Measurements from ENCODE around the gene RNF225.
"Not testable (repeated sequence)": the region's sequence is repeated elsewhere in the genome, so short reads cannot be mapped to it uniquely, and the experiment has no call there.

Gene RNF225

DNA sequence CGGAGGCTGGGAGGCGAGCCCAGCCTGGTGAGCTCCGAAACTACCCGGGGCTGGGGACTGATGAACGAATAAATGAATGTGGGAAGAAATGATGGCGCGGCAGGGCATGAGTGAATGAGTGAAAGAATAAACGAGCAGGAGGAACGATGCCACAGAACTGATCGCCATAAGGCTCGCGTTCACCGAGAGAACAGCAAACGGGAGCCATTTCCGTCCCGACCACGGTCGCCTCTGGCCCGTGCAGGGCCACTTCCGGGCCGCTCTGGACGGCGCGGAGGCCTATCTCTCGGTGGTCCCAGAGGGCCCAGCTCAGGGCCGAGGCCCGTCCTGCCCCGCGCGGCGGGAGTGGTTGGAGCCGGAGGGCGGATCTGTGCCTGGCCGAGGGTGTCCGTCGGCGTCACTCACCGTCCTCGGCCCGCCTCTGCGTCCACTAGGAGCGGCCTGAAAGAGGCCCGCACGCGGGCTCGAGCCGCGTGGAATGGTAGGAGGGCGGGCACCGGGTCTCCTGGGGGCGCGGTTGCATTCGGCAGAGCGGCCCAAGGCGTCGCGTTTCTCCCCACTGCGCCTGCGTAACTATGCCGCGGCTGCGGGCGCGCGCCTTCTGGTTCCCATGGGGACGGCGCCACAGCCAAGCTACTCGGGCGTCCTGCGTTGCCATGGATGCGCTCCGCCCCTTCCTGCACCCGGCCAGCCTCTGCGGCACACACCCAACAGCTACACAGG, 33.0 kb upstream of the RNF225 start, which contains the start of gene ZNF497:
Gene ZNF497, minus strand, starts transcription at position 480 of the 723 bp plus-strand sequence. CDS start 5,116 bp downstream, outside the sequence.
- DNase-seq = peak; percentile 95

DNA sequence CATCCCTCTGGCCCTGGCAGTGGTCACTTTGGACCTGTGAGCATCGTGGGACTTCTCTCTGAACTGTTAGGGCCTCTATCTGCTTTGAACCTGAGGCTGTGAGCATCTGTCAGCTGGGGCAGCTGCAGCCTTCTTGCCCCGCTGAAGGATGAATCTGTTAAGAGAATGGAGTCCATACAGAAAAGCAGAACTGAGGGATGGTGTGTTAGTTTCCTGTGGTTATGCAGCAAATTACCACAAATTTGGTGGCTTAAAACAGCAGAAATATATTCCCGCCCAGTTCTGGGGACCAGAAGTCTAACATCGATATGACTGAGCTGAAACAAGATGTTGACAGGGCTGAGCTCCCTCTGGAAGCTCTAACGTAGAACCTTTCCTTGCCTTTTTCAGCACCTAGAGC, 31.3 kb upstream of the RNF225 start:
- DNase-seq = no peak

DNA sequence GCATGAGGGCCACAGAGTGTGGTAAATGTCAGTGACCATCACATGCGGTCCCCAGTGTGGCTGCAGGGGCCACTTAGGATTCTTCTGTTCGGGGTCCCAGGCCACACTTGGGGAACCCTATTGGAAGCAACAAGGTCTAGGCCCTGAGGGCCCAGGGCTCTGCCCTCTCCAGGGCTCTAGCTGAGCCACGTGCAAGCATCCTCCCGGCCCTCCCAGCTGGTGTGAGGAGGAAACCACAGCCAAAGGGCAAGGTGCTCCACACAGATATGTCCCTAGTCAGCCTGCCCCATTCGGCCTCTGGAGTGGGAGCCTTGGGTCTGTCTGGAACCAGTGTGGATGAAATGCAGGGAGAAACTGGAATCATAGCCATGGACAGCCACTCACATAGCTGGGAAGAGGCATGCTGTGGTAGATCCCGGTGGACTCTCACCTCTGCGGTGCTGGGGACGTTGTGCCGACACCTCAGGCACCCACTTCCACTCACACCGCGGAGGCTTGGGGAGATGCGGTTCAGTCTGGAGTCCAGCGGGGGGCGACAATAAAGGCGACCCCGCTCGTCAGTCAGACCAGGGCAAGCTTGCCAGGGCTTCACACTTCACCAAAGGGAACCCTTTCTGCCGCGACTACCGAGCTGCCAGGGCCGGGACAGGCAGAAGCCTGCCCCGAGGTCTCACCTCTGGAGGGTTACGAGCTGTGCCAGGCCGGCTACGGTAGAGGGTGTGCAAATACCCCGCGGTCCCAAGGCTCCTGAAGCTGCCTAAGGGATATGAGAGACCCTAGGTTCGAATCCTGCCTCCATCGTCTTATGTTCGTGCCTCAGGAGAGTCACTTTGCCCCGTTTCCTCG, 28.6 kb upstream of the RNF225 start:
- DNase-seq = no peak

DNA sequence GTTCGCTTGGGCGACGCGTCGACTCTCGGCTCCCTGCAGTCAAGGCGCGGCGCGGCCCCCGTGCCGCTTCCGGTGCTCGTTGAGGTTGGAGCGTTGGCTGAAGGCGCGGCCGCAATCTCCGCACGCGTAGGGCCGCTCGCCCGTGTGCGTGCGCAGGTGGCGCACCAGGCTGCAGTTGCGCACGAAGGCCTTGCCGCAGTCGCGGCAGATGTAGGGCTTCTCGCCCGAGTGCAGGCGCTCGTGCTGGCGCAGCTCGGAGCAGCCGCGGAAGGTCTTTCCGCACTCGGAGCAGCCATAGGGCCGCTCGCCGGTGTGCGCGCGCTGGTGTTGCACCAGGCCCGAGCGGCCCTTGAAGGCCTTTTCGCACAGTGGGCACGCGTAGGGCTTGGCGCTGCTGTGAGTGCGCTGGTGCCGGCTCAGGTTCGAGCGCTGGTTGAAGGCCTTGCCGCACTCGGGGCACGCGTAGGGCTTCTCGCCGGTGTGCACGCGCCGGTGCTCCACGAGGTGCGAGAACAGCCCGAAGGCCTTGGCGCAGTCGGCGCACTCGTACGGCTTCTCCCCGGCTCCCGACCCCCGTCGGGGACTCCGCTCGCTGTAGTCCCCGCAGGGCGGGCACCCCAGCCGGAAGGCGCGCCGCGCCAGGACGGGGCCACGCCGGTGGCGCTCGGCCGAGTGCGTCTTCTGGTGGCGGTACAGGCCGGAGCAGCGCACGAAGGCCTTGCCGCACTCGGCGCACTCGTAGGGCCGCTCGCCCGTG, 27.6 kb upstream of the RNF225 start:
- no peak for DNase-seq

DNA sequence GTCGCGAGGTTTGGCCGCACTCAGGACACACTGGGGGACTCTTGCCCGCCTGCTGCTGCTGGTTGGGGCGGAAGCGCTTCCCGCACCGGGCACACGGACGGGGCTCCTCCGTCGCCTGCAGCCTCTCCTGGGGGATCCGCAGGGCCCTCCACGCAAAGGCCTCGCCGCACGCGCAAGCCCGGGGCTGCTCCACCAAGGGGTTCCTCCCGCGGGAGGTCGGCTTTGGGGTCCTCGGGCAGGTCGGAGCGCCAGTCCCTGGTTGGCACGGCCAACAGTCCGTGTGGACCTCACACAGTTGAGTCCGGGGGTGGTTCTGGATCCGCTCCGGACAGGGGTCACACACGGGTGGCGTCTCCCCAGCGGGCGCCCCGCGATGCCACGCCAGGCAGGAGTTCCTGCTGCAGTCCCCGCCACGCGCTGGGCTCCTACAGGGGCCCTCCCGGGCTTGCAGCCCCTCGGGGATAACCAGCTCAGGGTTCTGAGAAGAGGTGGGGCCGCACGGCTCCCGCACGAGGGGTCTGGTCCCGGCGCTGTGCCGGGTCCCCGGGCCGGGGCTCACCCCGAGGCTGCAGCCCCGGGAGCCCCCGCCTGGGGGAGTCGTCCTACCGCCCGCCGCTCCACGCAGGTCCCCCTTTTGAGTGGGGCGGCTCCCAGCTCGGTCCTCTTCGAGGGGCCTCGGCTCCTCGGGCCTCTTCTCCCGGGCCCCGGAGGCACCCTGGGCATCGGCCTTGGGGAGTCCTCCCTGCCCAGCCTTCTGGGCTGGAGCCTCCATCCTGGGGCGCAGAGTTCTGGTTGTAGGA, 26.7 kb upstream of the RNF225 start:
- DNase-seq = no peak

DNA sequence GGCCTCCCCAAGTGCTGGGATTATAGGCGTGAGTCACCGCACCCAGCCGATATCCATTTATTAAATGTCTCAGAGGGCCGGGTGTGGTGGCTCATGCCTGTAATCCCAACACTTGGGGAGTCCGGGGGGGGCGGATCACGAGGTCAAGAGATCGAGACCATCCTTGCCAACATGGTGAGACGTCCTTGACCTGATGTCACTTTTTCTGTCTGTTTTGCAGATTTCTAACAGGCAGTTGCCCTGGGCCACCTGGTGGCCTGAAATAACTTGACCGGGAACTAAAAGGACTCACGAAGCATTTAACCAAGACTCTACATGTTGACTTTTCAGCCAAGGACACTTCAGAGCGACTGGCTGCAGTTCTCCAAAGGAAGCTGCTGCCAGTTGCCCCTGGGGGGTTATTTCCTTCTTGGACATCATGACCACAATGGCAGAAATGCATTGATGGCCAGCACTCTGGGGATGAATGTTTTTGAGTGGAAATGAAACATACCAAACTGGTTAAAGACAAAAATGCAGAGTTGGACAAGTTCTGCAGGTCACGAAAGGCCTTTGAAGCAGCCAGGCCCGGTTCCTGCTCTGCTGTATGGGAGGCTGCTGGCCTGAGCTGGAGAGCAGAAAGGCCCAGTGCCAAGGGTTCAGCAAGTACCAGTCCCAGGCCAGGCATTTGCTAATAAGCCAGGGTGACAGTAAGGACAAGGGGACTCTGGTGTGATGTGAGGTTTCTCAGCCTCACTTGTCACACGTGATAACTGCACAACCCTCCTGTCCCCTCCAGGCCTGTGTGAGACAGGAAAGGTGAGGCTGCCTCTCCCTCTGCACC, 22.9 kb upstream of the RNF225 start:
- no peak for DNase-seq

DNA sequence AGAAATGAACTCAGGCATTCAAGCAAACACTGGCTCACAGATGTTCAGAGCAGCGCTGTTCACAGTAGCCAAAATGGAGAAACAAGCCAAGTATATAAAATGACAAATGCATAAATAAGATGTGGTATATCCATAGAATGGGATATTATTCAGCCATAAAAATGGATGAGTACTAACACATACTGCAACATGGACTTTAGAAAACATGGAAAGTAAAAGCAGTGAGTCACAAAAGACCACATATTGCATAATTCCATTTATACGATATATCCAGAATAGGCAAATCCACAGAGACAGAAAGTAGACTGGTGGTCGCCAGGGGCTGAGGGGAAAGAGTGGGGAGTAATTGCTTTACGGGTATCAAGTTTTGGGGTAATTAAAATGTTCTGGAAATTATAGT, 21.3 kb upstream of the RNF225 start:
- DNase-seq = no peak

DNA sequence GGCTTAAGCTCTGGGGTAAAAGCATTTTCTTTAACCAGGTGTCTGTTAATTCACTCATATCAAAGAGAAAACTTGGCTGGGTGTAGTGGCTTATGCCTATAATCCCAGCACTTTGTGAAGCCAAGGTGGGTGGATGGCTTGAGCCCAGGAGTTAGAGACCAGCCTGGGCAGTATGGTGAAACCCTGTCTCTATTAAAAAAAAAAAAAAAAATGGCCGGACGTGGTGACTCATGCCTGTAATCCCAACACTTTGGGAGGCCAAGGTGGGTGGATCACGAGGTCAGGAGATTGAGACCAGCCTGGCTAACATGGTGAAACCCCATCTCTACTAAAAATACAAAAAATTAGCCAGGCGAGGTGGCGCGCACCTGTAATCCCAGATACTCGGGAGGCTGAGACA, 18.7 kb upstream of the RNF225 start:
- DNase-seq = not testable (repeated sequence)

DNA sequence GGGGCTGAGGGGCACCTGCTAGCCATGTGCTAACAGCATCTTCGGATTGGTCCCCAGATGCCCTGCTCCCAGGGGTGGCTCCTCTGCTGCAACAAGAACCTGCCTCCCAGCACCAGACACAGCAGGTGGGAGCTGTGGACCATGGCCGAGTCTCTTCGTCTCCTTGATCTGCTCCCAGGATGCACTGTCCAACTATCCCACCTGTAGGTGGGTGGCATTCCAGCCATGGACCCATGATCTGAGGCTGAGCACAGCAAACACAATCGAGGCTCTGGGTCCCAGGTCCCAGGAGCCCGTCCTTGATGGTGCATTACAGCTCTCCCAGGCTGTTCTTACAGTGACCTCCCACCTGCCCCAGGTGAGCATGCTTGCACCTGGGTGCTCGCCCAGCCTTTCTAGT, 16.2 kb upstream of the RNF225 start:
- DNase-seq = no peak

DNA sequence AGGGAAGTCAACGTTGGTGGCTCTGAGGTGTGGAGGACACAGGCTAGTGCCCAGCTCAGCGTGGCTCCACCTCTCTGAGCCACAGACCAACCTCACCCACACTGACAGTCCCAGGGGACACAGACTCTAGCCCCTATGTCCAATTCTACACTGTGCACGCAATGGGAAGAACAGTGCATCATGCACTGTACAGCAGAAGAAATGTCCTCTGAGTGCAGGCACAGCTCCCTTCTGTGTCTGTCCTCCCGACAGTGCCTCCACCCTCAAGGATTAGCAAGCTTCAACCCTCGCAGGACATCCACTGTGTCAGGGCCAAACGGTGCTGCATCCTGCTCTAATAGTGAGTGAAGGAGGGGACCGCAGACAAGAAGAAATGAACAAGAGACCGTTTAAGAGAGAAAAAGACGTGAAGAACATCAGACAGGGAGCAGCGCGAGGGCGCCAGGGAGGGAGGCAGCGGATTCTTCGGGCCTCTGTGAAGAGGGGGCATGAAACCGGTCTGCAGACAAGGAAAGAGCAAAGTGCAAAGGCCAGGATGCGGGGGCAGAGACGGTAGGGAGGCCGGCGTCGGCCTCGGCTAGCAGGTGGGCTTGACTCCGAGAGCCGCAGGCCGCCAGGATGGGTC, 15.3 kb upstream of the RNF225 start:
- no peak for DNase-seq

DNA sequence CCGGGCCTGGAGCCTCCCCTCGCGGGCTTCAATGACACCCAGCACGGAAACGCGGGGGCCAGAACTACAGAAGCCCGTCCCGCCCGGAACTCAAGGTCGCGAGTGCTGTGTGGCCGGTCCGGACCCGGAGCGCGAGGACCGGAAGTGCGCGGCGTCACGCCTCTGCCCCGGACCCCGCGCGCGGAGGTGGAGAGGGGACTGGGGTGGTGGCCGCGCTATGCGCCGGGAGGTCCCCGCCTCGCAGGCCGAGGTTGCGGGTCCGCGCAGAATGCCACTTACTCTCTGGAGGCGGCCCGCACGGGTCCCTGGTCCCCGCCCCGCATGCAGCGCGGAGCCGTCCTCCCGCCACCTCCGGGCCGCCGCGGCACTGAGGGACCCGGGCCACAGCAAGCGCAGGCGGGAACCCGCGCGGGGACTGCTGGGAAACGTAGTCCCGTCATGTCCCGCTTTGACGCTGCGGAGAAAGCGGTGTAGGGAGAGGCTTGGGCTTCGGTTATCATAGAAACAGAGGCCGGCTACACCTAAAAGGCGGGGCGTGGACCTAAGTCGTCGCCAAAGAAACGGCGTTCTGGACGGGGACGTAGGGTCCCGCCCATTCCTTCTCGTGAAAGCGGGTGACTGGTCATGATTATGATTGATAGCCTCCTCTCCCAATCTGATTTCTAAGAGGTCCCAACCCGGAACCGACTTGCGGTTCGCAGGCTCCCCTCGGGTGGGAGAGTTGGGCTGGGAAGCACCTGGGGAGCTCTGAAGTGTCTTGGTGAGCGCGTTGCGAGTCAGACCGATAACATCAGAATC, 14.6 kb upstream of the RNF225 start, which contains the start of gene ZNF837:
Gene ZNF837, minus strand, starts transcription at position 369 of the 798 bp plus-strand sequence. CDS start 11,698 bp downstream, outside the sequence.
- peak; percentile 100 for DNase-seq

DNA sequence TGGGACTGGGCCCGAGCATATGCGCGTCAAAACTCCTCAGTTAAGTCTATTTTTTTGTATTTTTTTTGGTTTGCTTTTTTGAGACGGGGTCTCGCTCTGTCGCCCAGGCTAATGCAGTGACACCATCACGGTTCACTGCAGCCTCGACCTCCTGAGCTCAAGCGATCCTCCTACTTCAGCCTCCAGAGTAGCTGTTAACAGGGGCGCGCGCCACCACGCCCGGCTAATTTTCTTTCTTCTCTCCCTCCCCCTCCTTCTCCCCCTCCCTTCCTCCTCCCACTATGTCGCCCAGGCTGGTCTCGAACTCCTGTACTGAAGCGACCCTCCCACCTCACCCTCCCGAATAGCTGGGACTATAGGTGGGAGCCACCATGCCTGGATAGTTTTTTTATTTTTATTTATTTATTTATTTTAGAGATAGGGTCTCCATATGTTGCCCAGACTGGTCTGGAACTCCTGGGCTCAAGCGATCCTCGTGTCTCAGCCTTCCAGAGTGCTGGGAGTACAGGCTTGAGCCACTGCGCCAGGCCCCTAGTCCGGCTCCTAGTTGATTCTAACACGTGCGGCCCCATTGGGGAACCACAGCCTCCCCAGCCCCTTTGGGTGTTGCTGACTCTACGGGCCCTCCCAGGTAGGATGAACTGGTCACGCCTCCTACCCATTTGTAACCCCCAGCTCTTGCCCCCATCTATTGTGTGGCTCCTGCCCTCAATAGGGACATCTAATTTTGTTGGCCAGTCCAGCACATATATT, 13.8 kb upstream of the RNF225 start:
- no peak for DNase-seq

DNA sequence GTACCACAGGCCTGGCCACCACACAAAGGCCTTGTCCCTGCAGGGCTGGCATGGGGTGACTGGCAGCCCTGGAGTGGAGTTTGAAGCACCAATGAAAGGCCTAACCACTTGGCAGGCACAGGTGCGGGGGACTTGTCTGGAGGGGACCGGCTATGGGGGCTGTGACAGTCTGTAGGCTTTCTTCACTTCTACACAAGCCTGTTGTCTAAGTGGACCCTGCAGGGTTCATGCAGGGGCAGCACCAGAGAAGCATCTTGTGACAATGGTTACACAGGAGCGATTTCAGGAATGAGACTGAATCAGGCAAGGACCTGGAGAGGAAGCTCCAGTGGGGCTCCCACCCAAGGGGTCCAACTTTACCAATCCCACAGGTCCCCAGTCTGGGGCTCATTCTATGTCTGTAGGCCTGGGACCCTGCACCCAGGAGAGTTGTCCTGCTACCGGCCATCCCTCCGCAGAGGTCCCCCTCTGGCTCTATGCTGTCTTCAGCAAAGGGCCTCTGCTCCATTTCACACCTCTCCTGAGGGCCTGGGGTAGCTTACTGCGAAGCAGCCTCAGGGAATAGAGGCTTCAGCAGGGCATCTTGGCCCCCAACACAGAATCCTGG, 12.4 kb upstream of the RNF225 start:
- no peak for DNase-seq

DNA sequence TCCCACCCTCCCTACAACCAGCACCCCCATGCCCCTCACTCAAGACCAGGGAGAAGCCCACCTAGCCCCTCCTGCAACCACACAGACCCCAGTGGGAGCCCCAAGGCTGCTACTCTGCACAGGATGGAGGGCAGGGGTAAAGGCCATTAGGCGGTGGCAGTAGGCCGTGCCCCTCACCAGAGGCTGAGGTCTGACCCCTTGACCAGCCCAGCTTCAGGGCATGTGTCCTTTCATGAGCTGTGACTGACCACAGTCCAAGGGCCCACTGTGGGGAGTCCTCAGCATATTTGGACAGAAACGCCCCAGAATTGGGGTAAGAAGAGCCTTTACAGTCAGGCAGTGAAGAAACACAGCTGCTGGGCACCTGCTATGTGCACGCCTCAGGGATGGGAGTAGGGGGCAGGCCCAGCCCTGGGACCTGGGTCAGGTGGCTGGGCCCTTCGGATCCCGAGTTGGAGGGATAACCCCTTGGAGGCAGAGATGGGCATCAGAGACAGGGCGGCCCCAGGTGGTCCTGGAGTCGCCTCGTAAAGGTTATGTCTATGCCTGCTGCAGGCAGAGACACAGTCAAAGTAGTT, 10.1 kb upstream of the RNF225 start:
- no peak for DNase-seq

DNA sequence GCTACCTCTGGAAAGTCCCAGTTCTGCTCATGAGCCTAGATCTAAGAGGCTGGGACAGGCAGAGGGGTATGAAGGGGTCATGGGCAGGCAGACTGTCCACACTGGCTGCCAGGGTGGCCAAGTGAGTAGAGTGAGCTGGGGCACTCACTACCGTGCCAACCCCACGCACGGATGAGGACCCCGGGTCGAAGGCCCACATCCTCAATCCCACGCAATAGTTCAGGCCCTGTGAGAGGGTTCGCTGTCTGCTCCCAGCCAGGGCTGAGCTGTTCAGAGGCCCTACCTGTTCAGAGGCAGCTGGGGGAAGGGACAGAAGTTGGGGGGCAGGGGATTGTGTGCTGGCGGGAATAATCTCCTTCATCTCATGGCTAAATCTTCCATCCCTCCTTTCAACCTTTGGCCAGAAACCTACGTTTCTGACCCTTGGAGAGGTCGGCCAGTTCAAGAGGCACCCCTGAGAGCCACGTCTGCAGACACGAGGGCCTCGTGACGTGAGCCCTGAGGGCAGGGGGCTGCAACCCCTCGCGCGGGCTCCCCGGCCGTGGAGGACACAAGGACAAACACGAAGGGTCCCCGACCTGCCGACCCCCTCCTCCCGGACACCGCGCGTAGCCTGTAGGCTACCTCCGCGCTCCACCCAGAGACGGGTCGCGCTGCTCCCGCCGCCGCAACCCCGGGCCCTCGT, 9.4 kb upstream of the RNF225 start:
- no peak for DNase-seq

DNA sequence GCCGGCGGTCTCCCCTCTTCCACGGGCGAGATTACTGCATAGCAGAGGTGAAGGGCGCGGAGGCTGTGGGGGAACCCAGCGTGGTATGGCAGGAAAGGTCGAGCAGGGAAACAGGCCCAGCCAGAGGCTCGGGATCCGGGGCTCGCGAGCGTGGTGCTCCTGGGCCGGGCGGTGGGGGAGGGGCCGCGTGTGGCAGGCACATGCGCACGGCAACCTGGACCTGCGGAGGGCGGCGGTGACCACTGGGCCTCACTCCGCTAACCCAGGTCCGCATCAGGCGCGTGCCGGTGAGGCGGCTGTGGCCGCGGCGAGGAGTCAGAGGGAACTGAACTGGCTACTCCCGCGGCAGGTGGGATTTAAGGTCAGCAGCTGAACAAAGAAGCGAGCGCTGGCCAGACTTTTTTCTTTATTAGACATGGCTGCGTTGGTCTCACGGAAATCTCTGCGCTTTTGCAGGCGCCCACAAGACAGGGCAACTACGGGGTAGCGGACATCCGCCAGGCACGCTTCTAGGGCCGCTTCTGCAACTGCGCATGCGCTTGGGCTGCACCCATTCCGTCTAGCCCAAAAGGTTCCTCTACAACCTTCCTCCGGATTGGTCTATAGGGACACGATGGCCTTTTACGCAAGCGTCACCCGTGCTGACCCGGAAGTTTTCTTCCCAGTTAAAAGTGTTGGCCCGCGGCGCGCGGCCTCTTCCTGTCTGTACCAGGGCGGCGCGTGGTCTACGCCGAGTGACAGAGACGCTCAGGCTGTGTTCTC, 8.7 kb upstream of the RNF225 start, which contains the start of gene RPS5:
Gene RPS5, plus strand, starts transcription at position 694 of the 762 bp plus-strand sequence. CDS start 869 bp downstream, outside the sequence.
- peak; percentile 99 for DNase-seq

All from fibroblast of skin of right biceps (primary cell).